CD4-positive, alpha-beta T cell treated with Interleukin-6 at 100 ng/mL for 8 hours (primary cell): ENCODE measurements around the gene P4HA1.

ENCODE experiments used
- DNase-seq: peaks from one replicate; pipeline ENCODE4 v3.0.0-alpha.2; 2020; ENCODE audit warnings: mixed read lengths, low spot score

The P4HA1 gene

DNA sequence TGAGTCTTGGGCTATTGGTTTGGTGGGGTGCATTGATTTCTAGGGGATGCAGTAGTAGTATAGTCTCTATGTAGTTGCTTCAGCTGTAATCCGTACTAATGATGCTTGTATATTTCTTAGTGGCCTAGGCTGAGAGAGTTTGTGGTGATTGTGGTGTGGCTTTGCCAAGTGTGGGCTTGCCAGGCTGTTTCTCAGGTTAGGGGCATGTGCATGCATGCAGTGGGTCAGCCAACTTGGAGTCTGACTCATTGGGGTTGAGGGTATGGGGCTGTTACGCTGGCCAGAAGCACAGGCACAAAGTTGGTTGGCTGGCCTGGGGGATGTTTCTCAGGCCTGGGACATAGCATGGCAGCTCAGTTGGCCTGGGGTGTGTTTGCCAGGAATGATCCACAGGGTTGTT lies 116.3 kb downstream of the P4HA1 start:
- DNase-seq, result no peak

DNA sequence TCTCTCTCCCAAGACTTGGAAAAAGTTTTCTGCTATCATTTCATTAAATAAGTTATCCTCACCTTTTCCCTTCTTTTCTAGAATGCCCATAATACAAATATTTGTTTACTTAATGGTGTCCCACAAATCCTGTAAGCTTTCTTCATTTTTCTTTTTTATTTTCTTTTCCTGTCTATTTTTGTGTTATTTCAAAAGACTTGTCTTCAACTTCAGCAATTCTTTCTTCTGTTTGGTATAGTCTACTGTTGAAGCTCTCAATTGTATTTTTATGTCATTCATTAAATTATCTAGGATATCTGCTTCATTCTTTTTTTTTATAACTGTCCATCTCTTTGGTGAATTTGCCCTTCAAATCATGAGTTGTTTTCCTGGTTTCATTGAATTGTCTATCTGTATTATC lies 117.0 kb downstream of the P4HA1 start:
- DNase-seq, result no peak

- DNase-seq, result no peak
These were observed 119.8 kb downstream of the P4HA1 start for GRCh38 chr10:72976886-72977285.
